Type B pancreatic cell (in vitro differentiated cells): ENCODE measurements around the gene HSF2BP. TPM values are rescaled to one million over a fixed set of nuclear protein-coding genes. Genes with fewer than 3 reads are reported as not detected.

Experiments used
- DNase-seq: peaks from one replicate; pipeline ENCODE4 v3.0.0; 2021; ENCODE audit warnings: mixed read lengths; ENCODE audit not compliant: unreplicated experiment; ENCODE audit errors: extremely low spot score
- H3K27ac Mint-ChIP-seq: 2 replicates; pipeline ENCODE4 v1.8.0; 2021; ENCODE audit warnings: mild to moderate bottlenecking, mixed read lengths
- H3K27me3 Mint-ChIP-seq: 2 replicates; pipeline ENCODE4 v1.8.0; 2021; ENCODE audit warnings: mixed read lengths
- H3K36me3 Mint-ChIP-seq: 2 replicates; pipeline ENCODE4 v1.8.0; 2021; ENCODE audit warnings: mixed read lengths
- H3K4me1 Mint-ChIP-seq: one replicate; pipeline ENCODE4 v1.8.0; 2021; ENCODE audit warnings: mixed read lengths; ENCODE audit not compliant: unreplicated experiment
- H3K4me3 Mint-ChIP-seq: 2 replicates; pipeline ENCODE4 v1.8.0; 2021; ENCODE audit warnings: mild to moderate bottlenecking, mixed read lengths
- H3K9me3 Mint-ChIP-seq: 2 replicates; pipeline ENCODE4 v1.8.0; 2021; ENCODE audit warnings: mixed read lengths
- total RNA-seq: library from RNA; stranded (reverse); gene quantifications from 2 replicates; pipeline ENCODE4 v1.2.1, GENCODE V29; 2021; ENCODE audit warnings: low replicate concordance
- TF ChIP-seq, protein P1 (sequence below): fragments of 200-600 bp; sonication (generic); conservative IDR thresholded peaks from 2 replicates; pipeline ENCODE4 v1.5.0; 2021; ENCODE audit warnings: antibody characterized with exemption, mild to moderate bottlenecking

Gene HSF2BP
- total RNA-seq, 1 donor from 2014 or later, result 1.3 TPM

GRCh38 chr21:43662286-43662685 is 3.0 kb upstream of the HSF2BP start:
- TF ChIP-seq, protein P1, sequence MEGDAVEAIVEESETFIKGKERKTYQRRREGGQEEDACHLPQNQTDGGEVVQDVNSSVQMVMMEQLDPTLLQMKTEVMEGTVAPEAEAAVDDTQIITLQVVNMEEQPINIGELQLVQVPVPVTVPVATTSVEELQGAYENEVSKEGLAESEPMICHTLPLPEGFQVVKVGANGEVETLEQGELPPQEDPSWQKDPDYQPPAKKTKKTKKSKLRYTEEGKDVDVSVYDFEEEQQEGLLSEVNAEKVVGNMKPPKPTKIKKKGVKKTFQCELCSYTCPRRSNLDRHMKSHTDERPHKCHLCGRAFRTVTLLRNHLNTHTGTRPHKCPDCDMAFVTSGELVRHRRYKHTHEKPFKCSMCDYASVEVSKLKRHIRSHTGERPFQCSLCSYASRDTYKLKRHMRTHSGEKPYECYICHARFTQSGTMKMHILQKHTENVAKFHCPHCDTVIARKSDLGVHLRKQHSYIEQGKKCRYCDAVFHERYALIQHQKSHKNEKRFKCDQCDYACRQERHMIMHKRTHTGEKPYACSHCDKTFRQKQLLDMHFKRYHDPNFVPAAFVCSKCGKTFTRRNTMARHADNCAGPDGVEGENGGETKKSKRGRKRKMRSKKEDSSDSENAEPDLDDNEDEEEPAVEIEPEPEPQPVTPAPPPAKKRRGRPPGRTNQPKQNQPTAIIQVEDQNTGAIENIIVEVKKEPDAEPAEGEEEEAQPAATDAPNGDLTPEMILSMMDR, result no peak
- Mint-ChIP-seq H3K36me3 (peaks cover 23% of the 10 kb centered on the region), H3K4me1 (peaks cover 25% of the 10 kb centered on the region), H3K4me3 (peak overlapping the region; percentile 93), H3K27me3 (no peaks in the 10 kb centered on the region), H3K9me3 (no peaks in the 10 kb centered on the region), H3K27ac (no peak overlapping the region)
- no peak for DNase-seq

GRCh38 chr21:43658769-43659135 is 536 bp downstream of the HSF2BP start:
- TF ChIP-seq, protein P1, result no peak
- Mint-ChIP-seq H3K27ac (peak overlapping the region; percentile 79), H3K9me3 (no peaks in the 10 kb centered on the region), H3K4me3 (peak overlapping the region; percentile 83), H3K27me3 (no peaks in the 10 kb centered on the region), H3K4me1 (peaks cover 25% of the 10 kb centered on the region), H3K36me3 (peaks cover 5% of the 10 kb centered on the region)
- peak; percentile 69 for DNase-seq

DNA sequence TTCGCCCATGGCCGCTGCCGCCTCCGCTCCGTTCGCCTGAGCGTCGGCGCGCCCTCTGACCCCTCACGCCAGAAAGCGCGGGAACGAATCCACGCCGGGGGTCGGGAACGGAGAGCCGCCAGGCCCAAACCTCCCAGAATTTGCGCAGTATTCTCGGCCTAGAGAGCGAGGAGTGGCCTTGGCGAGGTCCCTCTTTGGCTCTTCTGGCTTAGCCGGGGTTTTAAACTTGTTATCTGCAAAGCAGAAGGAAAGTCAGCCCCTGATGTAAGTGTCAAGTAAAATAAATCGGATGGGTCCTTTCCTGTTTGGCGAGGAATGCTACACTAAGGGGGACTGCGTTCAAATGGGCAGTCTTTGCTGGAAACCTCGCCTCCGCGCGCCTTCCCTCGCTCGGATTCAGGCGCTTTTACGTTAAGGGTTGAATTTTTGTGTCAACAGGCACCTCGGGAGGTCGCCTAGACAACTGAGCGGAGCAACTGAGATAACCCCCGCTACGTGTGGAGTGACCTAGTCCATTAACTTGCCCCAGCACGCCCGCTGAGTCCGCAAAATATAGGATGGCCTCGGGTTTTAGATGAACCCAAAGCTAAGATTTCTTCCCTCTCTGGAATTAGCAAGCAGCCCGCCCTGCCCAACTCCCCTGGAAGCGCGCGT is 1.1 kb downstream of the HSF2BP start:
- DNase-seq, result peak; percentile 62
- H3K4me3 Mint-ChIP-seq, result peak overlapping the region; percentile 52
- TF ChIP-seq, protein P1, result no peak
- H3K4me1 Mint-ChIP-seq, result peaks cover 25% of the 10 kb centered on the region
- H3K9me3 Mint-ChIP-seq, result no peaks in the 10 kb centered on the region
- H3K36me3 Mint-ChIP-seq, result peaks cover 5% of the 10 kb centered on the region
- H3K27me3 Mint-ChIP-seq, result no peaks in the 10 kb centered on the region
- H3K27ac Mint-ChIP-seq, result no peak overlapping the region

- Mint-ChIP-seq H3K36me3 (peaks cover 5% of the 10 kb centered on the region), H3K27ac (peak overlapping the region; percentile 21), H3K4me3 (peak overlapping the region; percentile 55), H3K4me1 (peaks cover 25% of the 10 kb centered on the region), H3K9me3 (no peaks in the 10 kb centered on the region), H3K27me3 (no peaks in the 10 kb centered on the region)
- DNase-seq, result peak; percentile 62
- TF ChIP-seq, protein P1, result no peak
Measured at GRCh38 chr21:43657355-43658087, 1.8 kb downstream of the HSF2BP start.

DNA sequence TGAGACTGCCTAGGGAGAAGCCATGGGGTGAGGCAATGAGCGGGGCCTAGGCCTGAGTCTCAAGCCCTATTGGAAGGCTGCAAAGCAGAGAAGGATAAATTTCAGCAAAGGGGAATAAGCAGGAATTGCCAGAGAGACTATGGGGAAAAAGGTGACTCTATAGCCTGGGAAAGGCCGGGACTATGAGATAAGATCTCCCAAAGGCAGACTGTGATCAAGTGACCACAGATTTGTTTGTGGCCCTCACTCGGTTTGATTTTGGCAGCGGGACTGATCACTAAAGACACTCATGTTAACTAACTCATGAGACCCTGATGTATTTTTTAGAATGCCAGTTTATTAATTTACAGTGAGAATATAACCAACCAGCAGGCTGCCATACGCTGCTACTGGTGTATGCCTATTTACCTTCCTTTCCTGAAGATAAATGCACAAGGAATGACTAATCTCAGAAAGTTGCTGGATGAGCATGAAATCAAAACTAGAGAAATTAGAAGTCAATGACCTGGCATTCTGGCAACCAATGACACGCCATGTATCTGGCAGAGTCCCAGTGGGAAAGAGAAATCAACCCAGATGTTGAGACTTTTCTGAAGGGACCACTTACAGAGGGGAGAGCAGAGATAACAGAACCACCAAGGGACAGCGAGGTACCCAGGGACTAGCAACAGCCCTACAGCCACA is 4.3 kb downstream of the HSF2BP start:
- Mint-ChIP-seq H3K27ac (peak overlapping the region; percentile 37), H3K4me3 (no peak overlapping the region), H3K36me3 (no peaks in the 10 kb centered on the region), H3K9me3 (no peaks in the 10 kb centered on the region), H3K4me1 (peaks cover 4% of the 10 kb centered on the region), H3K27me3 (no peaks in the 10 kb centered on the region)
- TF ChIP-seq, protein P1, result no peak
- DNase-seq, result peak; percentile 25
